HEK293 (cell line): ENCODE results near the gene JMJD7.

ENCODE experiments used
- CTCF ChIA-PET: fragments of 350-600 bp; formaldehyde crosslinking; extraction: SDS; loops from one replicate; lab custom pipeline; 2021; ENCODE audit warnings: antibody characterized with exemption; lab: Yijun Ruan, JAX
- POLR2A ChIA-PET: fragments of 300-600 bp; formaldehyde crosslinking; extraction: SDS; loops from one replicate; lab custom pipeline; 2020; ENCODE audit warnings: antibody characterized with exemption, inconsistent platforms; lab: Yijun Ruan, JAX
- H3K27ac ChIP-seq: fragments of 200-500 bp; sonication (Bioruptor generic); 2 replicates; pipeline ENCODE4 v1.5.1; 2014; ENCODE audit warnings: low read depth, low read length, control low read depth, inconsistent platforms; ENCODE audit errors: extremely low read depth
- H3K36me3 ChIP-seq, 2 experiments: fragments of 200-500 bp in 1 of 2; sonication (Bioruptor generic) in 1 of 2; 1 replicate in 1 of 2; 2 replicates in 1 of 2; pipeline ENCODE4 v1.5.1; 2014 to 2017; ENCODE audit warnings: inconsistent platforms in 2 of 2, low read length in 2 of 2; ENCODE audit not compliant: control insufficient read depth in 2 of 2, insufficient read depth in 1 of 2
- H3K4me1 ChIP-seq: fragments of 200-500 bp; sonication (Bioruptor generic); 2 replicates; pipeline ENCODE4 v1.5.1; 2014; ENCODE audit warnings: mild to moderate bottlenecking, low read length, inconsistent platforms; ENCODE audit not compliant: control insufficient read depth, insufficient read depth
- H3K4me3 ChIP-seq: 2 replicates; pipeline ENCODE4 v1.5.1; 2011; ENCODE audit warnings: low read depth, mild to moderate bottlenecking, control low read depth, low read length, moderate library complexity
- H3K9me3 ChIP-seq: fragments of 200-500 bp; sonication (Bioruptor generic); 2 replicates; pipeline ENCODE4 v1.5.1; 2014; ENCODE audit warnings: low read depth, low read length, inconsistent platforms; ENCODE audit not compliant: control insufficient read depth, insufficient read depth
- GLI4 ChIP-seq: fragments of 450-650 bp; formaldehyde crosslinking; IDR thresholded peaks from 2 replicates; pipeline ENCODE4 v1.5.1; 2016; ENCODE audit warnings: missing biosample characterization, missing genetic modification characterization
- GLIS1 ChIP-seq: fragments of 450-650 bp; formaldehyde crosslinking; IDR thresholded peaks from 2 replicates; pipeline ENCODE4 v1.5.1; 2016; ENCODE audit warnings: missing biosample characterization, missing genetic modification characterization
- KLF10 ChIP-seq: fragments of 450-650 bp; IDR thresholded peaks from 2 replicates; pipeline ENCODE4 v1.5.1; 2018; ENCODE audit warnings: missing biosample characterization, mild to moderate bottlenecking, missing genetic modification characterization
- KLF16 ChIP-seq: fragments of 450-650 bp; formaldehyde crosslinking; IDR thresholded peaks from 2 replicates; pipeline ENCODE4 v1.5.1; 2017; ENCODE audit warnings: missing biosample characterization, missing genetic modification characterization
- PRDM6 ChIP-seq: fragments of 450-650 bp; formaldehyde crosslinking; IDR thresholded peaks from 2 replicates; pipeline ENCODE4 v1.5.1; 2017; ENCODE audit warnings: missing biosample characterization, missing genetic modification characterization
- RBAK ChIP-seq: fragments of 450-650 bp; formaldehyde crosslinking; IDR thresholded peaks from 2 replicates; pipeline ENCODE4 v1.5.1; 2016; ENCODE audit warnings: missing biosample characterization, missing genetic modification characterization
- SALL2 ChIP-seq: fragments of 450-650 bp; formaldehyde crosslinking; IDR thresholded peaks from 2 replicates; pipeline ENCODE4 v1.5.0; 2017; ENCODE audit warnings: missing biosample characterization, mild to moderate bottlenecking, missing genetic modification characterization, borderline replicate concordance
- SCRT2 ChIP-seq: fragments of 450-650 bp; formaldehyde crosslinking; IDR thresholded peaks from 2 replicates; pipeline ENCODE4 v1.5.1; 2016; ENCODE audit warnings: missing biosample characterization, missing genetic modification characterization
- SP2 ChIP-seq: fragments of 450-650 bp; formaldehyde crosslinking; IDR thresholded peaks from 2 replicates; pipeline ENCODE4 v1.5.1; 2016; ENCODE audit warnings: missing biosample characterization, missing genetic modification characterization
- SP7 ChIP-seq: fragments of 450-650 bp; formaldehyde crosslinking; IDR thresholded peaks from 2 replicates; pipeline ENCODE4 v1.5.1; 2016; ENCODE audit warnings: missing biosample characterization, missing genetic modification characterization
- ZBTB17 ChIP-seq: fragments of 450-650 bp; formaldehyde crosslinking; IDR thresholded peaks from 2 replicates; pipeline ENCODE4 v1.5.1; 2016; ENCODE audit warnings: missing biosample characterization, missing genetic modification characterization
- ZBTB8A ChIP-seq: fragments of 450-650 bp; formaldehyde crosslinking; IDR thresholded peaks from 2 replicates; pipeline ENCODE4 v1.5.1; 2016; ENCODE audit warnings: missing biosample characterization, missing genetic modification characterization
- ZFHX2 ChIP-seq: fragments of 450-650 bp; formaldehyde crosslinking; conservative IDR thresholded peaks from 2 replicates; pipeline ENCODE4 v1.5.1; 2016; ENCODE audit warnings: missing biosample characterization, missing genetic modification characterization
- ZFP69B ChIP-seq: fragments of 450-650 bp; formaldehyde crosslinking; IDR thresholded peaks from 2 replicates; pipeline ENCODE4 v1.5.1; 2016; ENCODE audit warnings: missing biosample characterization, missing genetic modification characterization
- ZNF10 ChIP-seq: fragments of 450-650 bp; formaldehyde crosslinking; IDR thresholded peaks from 2 replicates; pipeline ENCODE4 v1.5.1; 2017; ENCODE audit warnings: missing biosample characterization, missing genetic modification characterization
- ZNF112 ChIP-seq: fragments of 450-650 bp; formaldehyde crosslinking; IDR thresholded peaks from 2 replicates; pipeline ENCODE4 v1.5.0; 2017; ENCODE audit warnings: missing biosample characterization, missing genetic modification characterization
- ZNF114 ChIP-seq: fragments of 450-650 bp; formaldehyde crosslinking; IDR thresholded peaks from 2 replicates; pipeline ENCODE4 v1.5.0; 2017; ENCODE audit warnings: missing biosample characterization, missing genetic modification characterization
- ZNF133 ChIP-seq: fragments of 450-650 bp; formaldehyde crosslinking; IDR thresholded peaks from 2 replicates; pipeline ENCODE4 v1.5.1; 2016; ENCODE audit warnings: missing biosample characterization, missing genetic modification characterization
- ZNF138 ChIP-seq: fragments of 450-650 bp; formaldehyde crosslinking; IDR thresholded peaks from 2 replicates; pipeline ENCODE4 v1.5.1; 2016; ENCODE audit warnings: missing biosample characterization, missing genetic modification characterization, borderline replicate concordance
- ZNF416 ChIP-seq: fragments of 450-650 bp; formaldehyde crosslinking; IDR thresholded peaks from 2 replicates; pipeline ENCODE4 v1.5.1; 2016; ENCODE audit warnings: missing biosample characterization, missing genetic modification characterization
- ZNF529 ChIP-seq: fragments of 450-650 bp; formaldehyde crosslinking; IDR thresholded peaks from 2 replicates; pipeline ENCODE4 v1.5.1; 2017; ENCODE audit warnings: missing genetic modification characterization, missing biosample characterization; ENCODE audit not compliant: insufficient replicate concordance
- ZNF596 ChIP-seq: fragments of 450-650 bp; IDR thresholded peaks from 2 replicates; pipeline ENCODE4 v1.5.0; 2018; ENCODE audit warnings: missing biosample characterization, mild to moderate bottlenecking, missing genetic modification characterization, moderate library complexity
- ZNF610 ChIP-seq: fragments of 450-650 bp; formaldehyde crosslinking; IDR thresholded peaks from 2 replicates; pipeline ENCODE4 v1.5.1; 2016; ENCODE audit warnings: missing biosample characterization, missing genetic modification characterization, borderline replicate concordance
- ZNF626 ChIP-seq: fragments of 450-650 bp; sonication (Bioruptor Pico); formaldehyde crosslinking; IDR thresholded peaks from 2 replicates; pipeline ENCODE4 v1.5.1; 2018; ENCODE audit warnings: missing biosample characterization, missing genetic modification characterization, inconsistent platforms
- ZNF747 ChIP-seq: fragments of 450-650 bp; formaldehyde crosslinking; IDR thresholded peaks from 2 replicates; pipeline ENCODE4 v1.5.1; 2016; ENCODE audit warnings: missing biosample characterization, missing genetic modification characterization
- ZNF785 ChIP-seq: fragments of 450-650 bp; formaldehyde crosslinking; IDR thresholded peaks from 2 replicates; pipeline ENCODE4 v1.5.1; 2016; ENCODE audit warnings: missing biosample characterization, missing genetic modification characterization
- TF ChIP-seq, protein P1 (sequence below): fragments of 450-650 bp; formaldehyde crosslinking; IDR thresholded peaks from 2 replicates; pipeline ENCODE4 v1.5.1; 2016; ENCODE audit warnings: missing biosample characterization, missing genetic modification characterization

Gene JMJD7

DNA sequence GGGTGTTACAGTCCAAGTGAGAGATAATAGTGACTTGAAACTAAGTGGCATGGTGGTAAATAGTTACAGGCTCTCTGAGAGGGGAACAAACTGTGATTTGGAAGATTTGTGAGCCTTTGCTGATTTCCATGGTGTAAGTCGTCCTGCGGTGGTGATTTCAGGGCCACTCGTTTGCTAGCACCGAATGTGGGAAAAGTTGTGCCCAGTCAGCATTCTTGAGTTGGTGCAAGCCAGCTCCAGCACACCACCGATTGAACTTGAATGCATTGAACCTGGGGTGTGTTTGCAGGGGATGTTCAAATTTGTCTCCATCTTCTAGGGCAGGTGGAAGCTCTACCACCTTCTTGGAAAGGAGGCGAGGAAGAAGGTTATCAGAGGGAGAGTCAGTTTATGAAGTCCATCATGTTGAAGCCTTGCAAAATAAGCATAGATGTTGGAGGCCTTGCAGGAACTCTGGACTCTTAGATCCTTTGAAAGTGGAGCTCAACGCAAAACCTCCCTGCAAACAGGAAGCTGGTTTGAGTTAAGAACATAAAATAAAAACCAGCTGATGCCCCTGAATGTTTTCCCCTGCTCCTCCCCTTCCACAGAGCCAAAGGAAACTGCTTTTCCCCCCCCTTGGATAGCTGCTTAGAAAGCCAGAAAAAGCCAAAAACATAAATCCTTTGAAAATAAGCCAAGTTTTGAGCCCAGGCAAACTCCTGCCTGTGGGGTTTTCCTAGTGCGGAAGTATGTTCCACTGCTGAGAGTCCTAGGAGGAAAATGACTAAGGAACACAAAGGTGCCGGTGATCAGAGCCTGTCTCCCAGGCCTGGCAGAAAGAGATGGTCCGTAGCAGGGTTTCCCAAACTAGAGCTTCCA lies 31.7 kb upstream of the JMJD7 start:
- no peaks in the 10 kb centered on the region for H3K9me3 ChIP-seq
- H3K4me3 ChIP-seq: no peak overlapping the region
- H3K4me1 ChIP-seq: no peaks in the 10 kb centered on the region
- H3K36me3 ChIP-seq: peaks cover 0 to 6% of the 10 kb centered on the region in 2 experiments; a peak in 1 of 3 replicates
- TF ChIP-seq KLF10 (tag by site-specific recombination): no peak
- no peak for TF ChIP-seq ZNF747 (tag by site-specific recombination)
- TF ChIP-seq ZNF596 (tag by site-specific recombination): no peak
- no peak for TF ChIP-seq ZNF133 (tag by site-specific recombination)
- no peak for TF ChIP-seq ZNF138 (tag by site-specific recombination)
- TF ChIP-seq ZNF112 (tag by site-specific recombination): no peak
- no peak for TF ChIP-seq KLF16 (tag by site-specific recombination)
- TF ChIP-seq SP2 (tag by site-specific recombination): no peak
- no peak for TF ChIP-seq ZNF785 (tag by site-specific recombination)
- no peak overlapping the region for H3K27ac ChIP-seq
- CTCF ChIA-PET: interaction anchor here (0.5 to 1.5 kb wide), 3 partner anchors 8 to 24 kb away, joined by 3 to 5 read pairs (median 3); no protein-coding TSS in a partner anchor
- POLR2A ChIA-PET: no interaction called here

GRCh38 chr15:41797201-41797944 lies 30.5 kb upstream of the JMJD7 start:
- POLR2A ChIA-PET: no interaction called here
- Histone ChIP-seq H3K4me1 (no peaks in the 10 kb centered on the region), H3K4me3 (no peak overlapping the region), H3K36me3 (peaks cover 0 to 8% of the 10 kb centered on the region in 2 experiments; a peak in 1 of 3 replicates), H3K27ac (no peak overlapping the region), H3K9me3 (no peaks in the 10 kb centered on the region)
- no peak for TF ChIP-seq RBAK
- no peak for TF ChIP-seq ZNF114 (tag by site-specific recombination)
- TF ChIP-seq ZBTB17 (tag by site-specific recombination): no peak
- TF ChIP-seq ZFHX2 (tag by site-specific recombination): 0 out of 2 replicates have a peak, but pooled peaks have one; percentile 13
- TF ChIP-seq PRDM6: no peak
- no peak for TF ChIP-seq SCRT2 (tag by site-specific recombination)
- CTCF ChIA-PET: interaction anchor here (1.5 kb wide), 1 partner anchor 25 kb away, joined by 5 read pairs; no protein-coding TSS in a partner anchor

GRCh38 chr15:41798607-41799487 lies 29.0 kb upstream of the JMJD7 start:
- peaks cover 0 to 8% of the 10 kb centered on the region in 2 experiments; a peak in 1 of 3 replicates for H3K36me3 ChIP-seq
- TF ChIP-seq ZNF10 (tag by site-specific recombination): no peak
- TF ChIP-seq ZNF529: no peak
- no peak for TF ChIP-seq ZBTB8A (tag by site-specific recombination)
- TF ChIP-seq ZFP69B (tag by site-specific recombination): no peak
- no peak for TF ChIP-seq GLIS1 (tag by site-specific recombination)
- no peak for TF ChIP-seq ZNF610 (tag by site-specific recombination)
- TF ChIP-seq SP7 (tag by site-specific recombination): no peak
- TF ChIP-seq GLI4 (tag by site-specific recombination): no peak
- TF ChIP-seq ZNF626 (tag by site-specific recombination): no peak
- TF ChIP-seq, protein P1, sequence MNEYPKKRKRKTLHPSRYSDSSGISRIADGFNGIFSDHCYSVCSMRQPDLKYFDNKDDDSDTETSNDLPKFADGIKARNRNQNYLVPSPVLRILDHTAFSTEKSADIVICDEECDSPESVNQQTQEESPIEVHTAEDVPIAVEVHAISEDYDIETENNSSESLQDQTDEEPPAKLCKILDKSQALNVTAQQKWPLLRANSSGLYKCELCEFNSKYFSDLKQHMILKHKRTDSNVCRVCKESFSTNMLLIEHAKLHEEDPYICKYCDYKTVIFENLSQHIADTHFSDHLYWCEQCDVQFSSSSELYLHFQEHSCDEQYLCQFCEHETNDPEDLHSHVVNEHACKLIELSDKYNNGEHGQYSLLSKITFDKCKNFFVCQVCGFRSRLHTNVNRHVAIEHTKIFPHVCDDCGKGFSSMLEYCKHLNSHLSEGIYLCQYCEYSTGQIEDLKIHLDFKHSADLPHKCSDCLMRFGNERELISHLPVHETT (tag by site-specific recombination): no peak
- no peak for TF ChIP-seq SALL2
- no peak for TF ChIP-seq ZNF416
- no peak overlapping the region for H3K27ac ChIP-seq
- ChIA-PET POLR2A (no interaction called here), CTCF (interaction anchor here (0.6 kb wide), 1 partner anchor 85 kb away, joined by 3 read pairs; no protein-coding TSS in a partner anchor)
- no peaks in the 10 kb centered on the region for H3K9me3 ChIP-seq
- H3K4me1 ChIP-seq: no peaks in the 10 kb centered on the region
- no peak overlapping the region for H3K4me3 ChIP-seq
